GM12878 (cell line): ENCODE results near the gene SEPTIN6. TPM values are rescaled to one million over a fixed set of nuclear protein-coding genes. Genes with fewer than 3 reads are reported as not detected.
A peak's percentile ranks its signal among the peaks of the same experiment; 100 is the strongest.

Experiments
- ATF2 ChIP-seq: IDR thresholded peaks from 2 replicates; pipeline ENCODE4 v1.6.1; 2012; ENCODE audit warnings: low read length, inconsistent platforms
- BRCA1 ChIP-seq: IDR thresholded peaks from 2 replicates; pipeline ENCODE4 v1.6.1; 2011; ENCODE audit warnings: low read depth, low read length, improper control_type of control experiment
- CEBPB ChIP-seq, 2 experiments: fragments of 150-350 bp in 1 of 2; IDR thresholded peaks; 2 replicates each; pipeline ENCODE4 v1.6.1; 2012 to 2014; ENCODE audit warnings: low read depth in 2 of 2, low read length in 2 of 2, borderline replicate concordance in 1 of 2, inconsistent platforms in 1 of 2
- CHD2 ChIP-seq: IDR thresholded peaks from 2 replicates; pipeline ENCODE4 v1.6.1; 2011; ENCODE audit warnings: low read depth, low read length, improper control_type of control experiment, borderline replicate concordance
- CHD4 ChIP-seq: fragments of 200-600 bp; sonication (generic); IDR thresholded peaks from 2 replicates; pipeline ENCODE4 v1.6.1; 2016; ENCODE audit warnings: mild to moderate bottlenecking
- CTCF ChIP-seq, 3 experiments: IDR thresholded peaks in 2 of 3; conservative IDR thresholded peaks in 1 of 3; 2 replicates each; pipeline ENCODE4 v1.5.1; 2011; ENCODE audit warnings: low read depth in 3 of 3, low read length in 3 of 3, mild to moderate bottlenecking in 3 of 3, control low read depth in 2 of 3, moderate library complexity in 2 of 3, inconsistent platforms in 1 of 3, mixed read lengths in 1 of 3; ENCODE audit not compliant: control insufficient read depth in 2 of 3, insufficient read depth in 1 of 3; ENCODE audit errors: extremely low read depth in 1 of 3
- E2F4 ChIP-seq: IDR thresholded peaks from 2 replicates; pipeline ENCODE4 v1.6.1; 2012; ENCODE audit warnings: low read depth, low read length, improper control_type of control experiment
- FOXM1 ChIP-seq: IDR thresholded peaks from 2 replicates; pipeline ENCODE4 v1.6.1; 2012; ENCODE audit warnings: low read depth, mild to moderate bottlenecking, inconsistent platforms, low read length, moderate library complexity
- GABPA ChIP-seq: IDR thresholded peaks from 2 replicates; pipeline ENCODE4 v1.6.1; 2014; ENCODE audit warnings: antibody characterized with exemption, low read depth, mild to moderate bottlenecking, inconsistent platforms
- IKZF2 ChIP-seq, 2 experiments: fragments of 450-650 bp; IDR thresholded peaks; 2 replicates each; pipeline ENCODE4 v1.6.1; 2017; ENCODE audit warnings: mild to moderate bottlenecking in 2 of 2, moderate library complexity in 2 of 2
- MTA2 ChIP-seq: fragments of 450-650 bp; IDR thresholded peaks from 2 replicates; pipeline ENCODE4 v1.6.1; 2016; ENCODE audit warnings: low read depth, mild to moderate bottlenecking, moderate library complexity
- MXI1 ChIP-seq: fragments of 150-350 bp; IDR thresholded peaks from 2 replicates; pipeline ENCODE4 v1.6.1; 2011; ENCODE audit warnings: low read depth, mild to moderate bottlenecking, inconsistent platforms, low read length, improper control_type of control experiment
- PAX5 ChIP-seq: IDR thresholded peaks from 2 replicates; pipeline ENCODE4 v1.6.1; 2011; ENCODE audit warnings: low read depth, low read length, borderline replicate concordance
- REST ChIP-seq: IDR thresholded peaks from 2 replicates; pipeline ENCODE4 v1.6.1; 2012; ENCODE audit warnings: mild to moderate bottlenecking, low read depth, low read length
- SIX5 ChIP-seq: IDR thresholded peaks from 2 replicates; pipeline ENCODE4 v1.6.1; 2011; ENCODE audit warnings: mild to moderate bottlenecking, low read depth, low read length, moderate library complexity; ENCODE audit not compliant: severe bottlenecking
- SREBF1 ChIP-seq: IDR thresholded peaks from 2 replicates; pipeline ENCODE4 v1.6.1; 2012; ENCODE audit warnings: mild to moderate bottlenecking, low read length
- SREBF2 ChIP-seq: IDR thresholded peaks from 2 replicates; pipeline ENCODE4 v1.6.1; 2012; ENCODE audit warnings: mild to moderate bottlenecking, low read length
- TCF12 ChIP-seq: IDR thresholded peaks from 2 replicates; pipeline ENCODE4 v1.6.1; 2011; ENCODE audit warnings: low read depth, mild to moderate bottlenecking, low read length
- ZBTB4 ChIP-seq: fragments of 450-650 bp; formaldehyde crosslinking; IDR thresholded peaks from 2 replicates; pipeline ENCODE4 v1.4.0; 2022; ENCODE audit warnings: mild to moderate bottlenecking, moderate library complexity
- ZZZ3 ChIP-seq: IDR thresholded peaks from 2 replicates; pipeline ENCODE4 v1.6.1; 2011; ENCODE audit warnings: low read depth; ENCODE audit not compliant: control insufficient read depth, insufficient read length
- polyA plus RNA-seq, 11 experiments: library from polyadenylated mRNA; depleted of rRNA in 4 of 11; unstranded in 6 of 11; stranded (reverse) in 5 of 11; fragments of >200 nt; fragmentation: Nextera tagmentation in 4 of 11; fragmentation: Illumina TruSeq in 1 of 11; extraction: Ambion mirVana in 4 of 11; extraction: Trizol in 1 of 11; gene quantifications; 1 replicate in 1 of 11; 2 replicates in 10 of 11; pipeline versions ENCODE4 v1.2.1 to v1.2.3, GENCODE V29; 2011 to 2016; ENCODE audit warnings: inconsistent platforms in 2 of 11, missing spikeins in 2 of 11, low read depth in 1 of 11
- total RNA-seq, 4 experiments: library from RNA; depleted of rRNA in 3 of 4; stranded (reverse); fragments of >200 nt in 3 of 4; fragmentation: Illumina TruSeq in 1 of 4; extraction: Trizol in 1 of 4; gene quantifications; 2 replicates each; pipeline versions ENCODE4 v1.2.1 to v1.2.3, GENCODE V29; 2013 to 2021

Gene SEPTIN6
- total and polyA plus RNA-seq, 10 of the 15 experiments (the other 5 are each of a cell fraction or from before 2014, with no cell fraction given), result 37.2 to 353 (median 154) TPM

- TF ChIP-seq REST (no peak), CHD2 (no peak), IKZF2 (IDR thresholded peaks at IDR 0.05) (peak; percentile 77 to 83), CTCF (IDR thresholded peaks at IDR 0.05 in 2 of 3, conservative IDR thresholded peaks at IDR 0.05 in 1 of 3; ENCODE audit: control insufficient read depth in 2 of 3, extremely low read depth in 1 of 3, insufficient read depth in 1 of 3, low read depth in 3 of 3, low read length in 3 of 3) (no peak), ATF2 (no peak), ZZZ3 (no peak), SREBF1 (no peak), MTA2 (peak; percentile 63), MXI1 (no peak), FOXM1 (no peak), SREBF2 (no peak), BRCA1 (no peak), CHD4 (no peak), ZBTB4 (CRISPR knock-in tag) (no peak), PAX5 (no peak), SIX5 (no peak), E2F4 (no peak), GABPA (no peak), CEBPB (IDR thresholded peaks at IDR 0.05; ENCODE audit: borderline replicate concordance in 1 of 2, low read depth in 2 of 2, low read length in 2 of 2) (no peak), TCF12 (no peak)
These were observed 46.5 kb downstream of the SEPTIN6 start (continued) for GRCh38 chrX:119646515-119646914.
